H1 (cell line): ENCODE measurements around the gene DIABLO. TPM values are rescaled to one million over a fixed set of nuclear protein-coding genes. Genes with fewer than 3 reads are reported as not detected.

ENCODE experiments used
- GABPA ChIP-seq: IDR thresholded peaks from 2 replicates; pipeline ENCODE4 v1.6.1; 2011; ENCODE audit warnings: mild to moderate bottlenecking, low read length, moderate library complexity, borderline replicate concordance; ENCODE audit not compliant: insufficient read depth
- JUN ChIP-seq: IDR thresholded peaks from 2 replicates; pipeline ENCODE4 v1.6.1; 2011; ENCODE audit warnings: low read depth, mild to moderate bottlenecking, improper control_type of control experiment, low read length
- RFX5 ChIP-seq: IDR thresholded peaks from 2 replicates; pipeline ENCODE4 v1.6.1; 2011; ENCODE audit warnings: low read depth, low read length, improper control_type of control experiment, borderline replicate concordance
- SUZ12 ChIP-seq: fragments of 200-600 bp; sonication (generic); IDR thresholded peaks from 2 replicates; pipeline ENCODE4 v1.6.1; 2012; ENCODE audit warnings: mild to moderate bottlenecking, inconsistent platforms, low read length, moderate library complexity, mixed read lengths
- polyA plus RNA-seq, 7 experiments: library from polyadenylated mRNA; depleted of rRNA in 3 of 7; stranded (reverse) in 5 of 7; unstranded in 2 of 7; fragments of >200 nt in 5 of 7; fragments of 200-250 nt in 2 of 7; gene quantifications; 1 replicate in 5 of 7; 2 replicates in 1 of 7; 4 replicates in 1 of 7; pipeline versions ENCODE4 v1.2.1 to v1.2.3, GENCODE V29; 2011 to 2013; ENCODE audit warnings: missing spikeins in 2 of 7, mixed read lengths in 2 of 7
- total RNA-seq: library from RNA; stranded (reverse); fragmentation: NEBNext Ultra II Directional; extraction: Animal tissue kit (Norgen Biotek cat#: 25700); gene quantifications from 2 replicates; pipeline ENCODE4 v1.2.1, GENCODE V29; 2021
- TF ChIP-seq, protein P1 (sequence below): IDR thresholded peaks from 2 replicates; pipeline ENCODE4 v1.6.1; 2012; ENCODE audit warnings: inconsistent platforms

DIABLO gene
- total and polyA plus RNA-seq, 2 of the 8 experiments (the other 6 are each of a cell fraction or from before 2014, with no cell fraction given): 65.2 to 68.3 TPM

DNA sequence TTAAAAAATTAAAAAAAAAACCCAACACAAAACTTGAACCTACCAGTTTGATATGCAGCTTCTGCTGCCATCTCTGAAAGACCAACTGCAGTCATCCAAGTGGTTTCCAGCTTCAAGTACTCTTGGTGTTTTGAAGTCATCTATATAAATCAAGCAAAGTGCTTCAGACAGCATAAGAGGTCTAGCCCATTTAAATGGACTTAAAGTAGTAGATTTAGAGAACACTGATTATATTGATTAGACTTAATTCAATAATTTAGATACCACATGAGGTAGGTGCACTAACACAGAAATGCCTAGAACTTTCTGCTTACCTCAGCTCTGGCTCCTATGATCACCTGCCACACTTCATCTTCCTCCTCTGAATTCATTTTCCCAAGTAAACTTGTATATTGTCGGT, 9.4 kb downstream of the DIABLO start (continued):
- no peak for TF ChIP-seq SUZ12
- no peak for TF ChIP-seq RFX5
- TF ChIP-seq GABPA: no peak
- TF ChIP-seq, protein P1, sequence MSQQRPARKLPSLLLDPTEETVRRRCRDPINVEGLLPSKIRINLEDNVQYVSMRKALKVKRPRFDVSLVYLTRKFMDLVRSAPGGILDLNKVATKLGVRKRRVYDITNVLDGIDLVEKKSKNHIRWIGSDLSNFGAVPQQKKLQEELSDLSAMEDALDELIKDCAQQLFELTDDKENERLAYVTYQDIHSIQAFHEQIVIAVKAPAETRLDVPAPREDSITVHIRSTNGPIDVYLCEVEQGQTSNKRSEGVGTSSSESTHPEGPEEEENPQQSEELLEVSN: no peak
- TF ChIP-seq JUN: no peak
